IMR-90 (cell line): ENCODE measurements around the gene DMRTC2. TPM values are rescaled to one million over a fixed set of nuclear protein-coding genes. Genes with fewer than 3 reads are reported as not detected.
A peak's percentile ranks its signal among the peaks of the same experiment; 100 is the strongest.

Experiments used
- ATAC-seq: fragments of 200-7000 bp; cut with Tn5 transposase; 2 replicates; pipeline ENCODE4 v1.9.1; 2020; ENCODE audit warnings: low read depth, mild to moderate bottlenecking, moderate library complexity
- BruUV-seq: library from RNA; stranded (reverse); fragments of 400-500 nt; replicated peaks from 2 replicates; lab custom pipeline; 2021; lab: Mats Ljungman, UMichigan
- CTCF ChIA-PET: fragments of 300-600 bp; formaldehyde crosslinking; extraction: SDS; loops from one replicate; lab custom pipeline; 2021; ENCODE audit warnings: antibody characterized with exemption; lab: Yijun Ruan, JAX
- POLR2A ChIA-PET: fragments of 300-600 bp; sonication (Branson Sonifier 250); formaldehyde crosslinking; loops from one replicate; lab custom pipeline; 2022; ENCODE audit warnings: antibody characterized with exemption; ENCODE audit not compliant: unreplicated experiment; lab: Charles Lee
- DNase-seq: peaks from one replicate; pipeline ENCODE4 v3.0.0; 2013
- H2AFZ ChIP-seq: replicated peaks from 2 replicates; pipeline ENCODE3; 2013; ENCODE audit warnings: low read length, mild to moderate bottlenecking; ENCODE audit not compliant: poor library complexity
- H2AK5ac ChIP-seq: 2 replicates; pipeline ENCODE4 v1.6.1; 2013; ENCODE audit warnings: low read depth, low read length, inconsistent platforms
- H2AK9ac ChIP-seq: replicated peaks from 2 replicates; pipeline ENCODE3; 2013; ENCODE audit warnings: mild to moderate bottlenecking, low read depth, low read length, moderate library complexity; ENCODE audit not compliant: poor library complexity
- H2BK120ac ChIP-seq: 2 replicates; pipeline ENCODE4 v1.6.1; 2013; ENCODE audit warnings: low read depth, low read length, inconsistent platforms
- H2BK15ac ChIP-seq: 3 replicates; pipeline ENCODE4 v1.6.1; 2013; ENCODE audit warnings: low read depth, low read length, inconsistent platforms
- H2BK20ac ChIP-seq: 2 replicates; pipeline ENCODE4 v1.6.1; 2013; ENCODE audit warnings: low read depth, mild to moderate bottlenecking, inconsistent platforms, low read length, moderate library complexity
- H2BK5ac ChIP-seq: 2 replicates; pipeline ENCODE4 v1.6.1; 2013; ENCODE audit warnings: mild to moderate bottlenecking, low read depth, low read length, inconsistent platforms; ENCODE audit not compliant: poor library complexity, severe bottlenecking
- H3K14ac ChIP-seq: replicated peaks from 2 replicates; pipeline ENCODE4 v1.6.1; 2013; ENCODE audit warnings: low read depth, low read length, inconsistent platforms
- H3K18ac ChIP-seq: 2 replicates; pipeline ENCODE4 v1.6.1; 2013; ENCODE audit warnings: low read depth, low read length, control low read depth
- H3K23ac ChIP-seq: 2 replicates; pipeline ENCODE4 v1.6.1; 2013; ENCODE audit warnings: low read depth, low read length, inconsistent platforms
- H3K27ac ChIP-seq: 2 replicates; pipeline ENCODE4 v1.5.1; 2013; ENCODE audit warnings: mild to moderate bottlenecking, control low read depth, low read length; ENCODE audit not compliant: insufficient read depth
- H3K27me3 ChIP-seq: 2 replicates; pipeline ENCODE4 v1.6.1; 2013; ENCODE audit warnings: low read length; ENCODE audit not compliant: control insufficient read depth, insufficient read depth
- H3K36me3 ChIP-seq: 2 replicates; pipeline ENCODE4 v1.6.1; 2013; ENCODE audit warnings: low read length, mixed read lengths; ENCODE audit not compliant: control insufficient read depth, insufficient read depth
- H3K4ac ChIP-seq: 2 replicates; pipeline ENCODE4 v1.6.1; 2013; ENCODE audit warnings: low read depth, low read length, inconsistent platforms
- H3K4me1 ChIP-seq: 2 replicates; pipeline ENCODE4 v1.6.1; 2013; ENCODE audit warnings: low read length, mixed read lengths; ENCODE audit not compliant: control insufficient read depth, insufficient read depth
- H3K4me2 ChIP-seq: 2 replicates; pipeline ENCODE4 v1.6.1; 2013; ENCODE audit warnings: low read depth, mild to moderate bottlenecking, control low read depth, low read length, moderate library complexity
- H3K4me3 ChIP-seq: 2 replicates; pipeline ENCODE4 v1.5.1; 2013; ENCODE audit warnings: low read depth, mild to moderate bottlenecking, control low read depth, low read length, moderate library complexity; ENCODE audit not compliant: insufficient read depth
- H3K56ac ChIP-seq: 2 replicates; pipeline ENCODE4 v1.6.1; 2013; ENCODE audit warnings: low read length, inconsistent platforms; ENCODE audit not compliant: insufficient read depth; ENCODE audit errors: extremely low read depth
- H3K79me1 ChIP-seq, 2 experiments: 2 replicates each; pipeline ENCODE4 v1.6.1; 2013; ENCODE audit warnings: low read length in 2 of 2, inconsistent platforms in 1 of 2, low read depth in 1 of 2
- H3K9ac ChIP-seq: 2 replicates; pipeline ENCODE4 v1.6.1; 2013; ENCODE audit warnings: low read depth, low read length, control low read depth
- H3K9me1 ChIP-seq: 2 replicates; pipeline ENCODE4 v1.6.1; 2013; ENCODE audit warnings: low read length, inconsistent platforms; ENCODE audit not compliant: insufficient read depth
- H3K9me3 ChIP-seq: 2 replicates; pipeline ENCODE4 v1.6.1; 2013; ENCODE audit warnings: low read length; ENCODE audit not compliant: control insufficient read depth, insufficient read depth
- H4K20me1 ChIP-seq: 2 replicates; pipeline ENCODE4 v1.6.1; 2013; ENCODE audit warnings: low read length, inconsistent platforms; ENCODE audit not compliant: insufficient read depth
- H4K5ac ChIP-seq: 2 replicates; pipeline ENCODE4 v1.6.1; 2013; ENCODE audit warnings: mild to moderate bottlenecking, low read depth, low read length, control low read depth
- H4K8ac ChIP-seq, 2 experiments: 2 replicates each; pipeline ENCODE4 v1.6.1; 2013; ENCODE audit warnings: low read depth in 2 of 2, low read length in 2 of 2, control low read depth in 1 of 2, inconsistent platforms in 1 of 2
- H4K91ac ChIP-seq: 2 replicates; pipeline ENCODE4 v1.6.1; 2013; ENCODE audit warnings: low read depth, low read length, inconsistent platforms; ENCODE audit not compliant: insufficient read depth
- CEBPB ChIP-seq: IDR thresholded peaks from 2 replicates; pipeline ENCODE4 v1.6.1; 2012; ENCODE audit warnings: low read depth, low read length, improper control_type of control experiment
- SMC3 ChIP-seq: fragments of 150-350 bp; IDR thresholded peaks from 2 replicates; pipeline ENCODE4 v1.6.1; 2016; ENCODE audit warnings: low read depth, mild to moderate bottlenecking, antibody characterized with exemption, low read length, moderate library complexity
- WGBS, 2 experiments: methylation state at CpG; one replicate each; pipeline versions ENCODE4 v1.1.5 to v1.1.7; 2013; ENCODE audit warnings: missing lambda C conversion rate in 2 of 2; ENCODE audit not compliant: insufficient read length in 1 of 2; ENCODE audit errors: extremely low coverage in 2 of 2; 5-methylcytosine and 5-hydroxymethylcytosine counted together
- dilution Hi-C: fragments of 300-500 bp; cut with HindIII; formaldehyde crosslinking; loops from one replicate; pipeline ENCODE4 v1.14.3; 2018; ENCODE audit warnings: low sequenced_read_pairs; ENCODE audit not compliant: unreplicated experiment
- in situ Hi-C: fragments of 300-500 bp; cut with MboI; formaldehyde crosslinking; loops from 3 replicates; pipeline ENCODE4 v1.14.3; 2019; ENCODE audit warnings: low sequenced_read_pairs, inconsistent platforms, mixed read lengths
- intact Hi-C: fragments of 100-400 bp; cut with micrococcal nuclease; formaldehyde crosslinking; loops from 2 replicates; pipeline ENCODE4 v1.10.0; 2022
- polyA plus RNA-seq, 3 experiments: library from polyadenylated mRNA; depleted of rRNA; stranded (reverse); fragments of >200 nt; gene quantifications; 2 replicates each; pipeline ENCODE4 v1.2.3, GENCODE V29; 2012; ENCODE audit warnings: low replicate concordance in 1 of 3
- total RNA-seq: library from RNA; depleted of rRNA; stranded (reverse); fragments of >200 nt; gene quantifications from 2 replicates; pipeline ENCODE4 v1.2.3, GENCODE V29; 2012

DMRTC2 gene
- total and polyA plus RNA-seq, 2 of the 4 experiments (the other 2 are of a cell fraction): not detected

- H2BK120ac ChIP-seq: no peak overlapping the region
- peak overlapping the region; percentile 100 for H2AFZ ChIP-seq
- H3K56ac ChIP-seq: no peak overlapping the region
- peak overlapping the region; percentile 62 for H3K9ac ChIP-seq
- H3K18ac ChIP-seq: no peak overlapping the region
- H4K8ac ChIP-seq: peak overlapping the region in 1 of 2 experiments; percentile 78; a peak in 2 of 4 replicates
- dilution Hi-C loops (no loop called here), intact Hi-C loops (no loop called here), in situ Hi-C loops (no loop called here)
- peak overlapping the region; percentile 70 for H3K4ac ChIP-seq
- peaks cover 17% of the 10 kb centered on the region for H3K9me1 ChIP-seq
- DNase-seq (no peak), ATAC-seq (no peak)
- H3K9me3 ChIP-seq: no peaks in the 10 kb centered on the region
- peak overlapping the region; percentile 92 for H2AK9ac ChIP-seq
- 3% methylated on average over 6 of the region's 8 CpGs; no CpG with 5 or more reads in 1 of the 2 experiments for WGBS, 2 experiments
- peaks cover 10% of the 10 kb centered on the region for H3K4me1 ChIP-seq
- peak overlapping the region; percentile 28 for H3K4me3 ChIP-seq
- ChIA-PET POLR2A (interaction anchor here (0.5 to 0.7 kb wide), 2 partner anchors 107 to 512 kb away, joined by 7 to 17 read pairs; no protein-coding TSS in a partner anchor), CTCF (interaction anchor here (0.7 kb wide), 1 partner anchor 48 kb away, joined by 4 read pairs; no protein-coding TSS in a partner anchor)
- TF ChIP-seq CEBPB: no peak
- 0 out of 2 replicates have a peak, but pooled peaks have one; percentile 14 for TF ChIP-seq SMC3
- no peak overlapping the region for H2BK15ac ChIP-seq
- no peak overlapping the region for H4K5ac ChIP-seq
- BruUV-seq: no TSS peak
- H4K20me1 ChIP-seq: peaks cover 37% of the 10 kb centered on the region
- H3K23ac ChIP-seq: no peak overlapping the region
- H3K27ac ChIP-seq: peak overlapping the region; percentile 15; the same call in 1 of the 2 replicates
- no peak overlapping the region for H4K91ac ChIP-seq
- H3K79me1 ChIP-seq: peaks cover 8 to 38% of the 10 kb centered on the region in 2 experiments; a peak in 3 of 4 replicates
- H2BK5ac ChIP-seq: peak overlapping the region; percentile 10
- peak overlapping the region; percentile 71 for H3K4me2 ChIP-seq
- H3K36me3 ChIP-seq: peaks cover 34% of the 10 kb centered on the region
- H3K14ac ChIP-seq: 0 out of 2 replicates have a peak overlapping the region, but pooled peaks have one; percentile 29
- H2BK20ac ChIP-seq: no peak overlapping the region
- H3K27me3 ChIP-seq: peaks cover 10% of the 10 kb centered on the region
- H2AK5ac ChIP-seq: no peak overlapping the region
Observed at GRCh38 chr19:41859213-41859617, 14.4 kb downstream of the DMRTC2 start.
